ENCODE results near the gene TRERF1.
"Not testable (repeated sequence)": the region's sequence is repeated elsewhere in the genome, so short reads cannot be mapped to it uniquely, and the experiment has no call there.

Gene TRERF1

GRCh38 chr6:42216495-42216894 is 235.2 kb downstream of the TRERF1 start:
- not testable (repeated sequence) for DNase-seq

- DNase-seq: no peak
Measured at GRCh38 chr6:42212442-42212841, 239.3 kb downstream of the TRERF1 start.

GRCh38 chr6:42211726-42212125 is 240.0 kb downstream of the TRERF1 start:
- no peak for DNase-seq

GRCh38 chr6:42210551-42210950 is 241.2 kb downstream of the TRERF1 start:
- DNase-seq: no peak

- DNase-seq: not testable (repeated sequence)
Measured at GRCh38 chr6:42207559-42207958, 244.2 kb downstream of the TRERF1 start.

- no peak for DNase-seq
Measured at GRCh38 chr6:42204768-42205282, 246.9 kb downstream of the TRERF1 start.

- no peak for DNase-seq
Measured at GRCh38 chr6:42203183-42203582, 248.5 kb downstream of the TRERF1 start.

- DNase-seq: not testable (repeated sequence)
Measured at GRCh38 chr6:42202131-42202915, 249.4 kb downstream of the TRERF1 start.

- DNase-seq: no peak
Measured at GRCh38 chr6:42201382-42201781, 250.3 kb downstream of the TRERF1 start.

GRCh38 chr6:42200035-42200434 is 251.7 kb downstream of the TRERF1 start:
- DNase-seq: no peak

GRCh38 chr6:42199106-42199981 is 252.4 kb downstream of the TRERF1 start:
- no peak for DNase-seq

- DNase-seq: no peak
Measured at GRCh38 chr6:42197555-42198362, 254.0 kb downstream of the TRERF1 start.

- DNase-seq: no peak
Measured at GRCh38 chr6:42195415-42195814, 256.3 kb downstream of the TRERF1 start.

- no peak for DNase-seq
Measured at GRCh38 chr6:42194056-42194455, 257.7 kb downstream of the TRERF1 start.

GRCh38 chr6:42193491-42193894 is 258.2 kb downstream of the TRERF1 start:
- no peak for DNase-seq

GRCh38 chr6:42192385-42192784 is 259.3 kb downstream of the TRERF1 start:
- not testable (repeated sequence) for DNase-seq

- DNase-seq: no peak
Measured at GRCh38 chr6:42190554-42191183, 261.1 kb downstream of the TRERF1 start.

GRCh38 chr6:42188406-42188805 is 263.3 kb downstream of the TRERF1 start:
- no peak for DNase-seq

- DNase-seq: no peak
Measured at GRCh38 chr6:42185597-42185996, 266.1 kb downstream of the TRERF1 start.

- DNase-seq: no peak
Measured at GRCh38 chr6:42184475-42184874, 267.3 kb downstream of the TRERF1 start.

GRCh38 chr6:42182101-42182500 is 269.6 kb downstream of the TRERF1 start:
- no peak for DNase-seq

GRCh38 chr6:42179945-42180313 is 271.8 kb downstream of the TRERF1 start:
- DNase-seq: no peak

Measured in GOT3 (cell line).